OCI-M2 (cell line): ENCODE data around the gene HPF1.
"Not testable (repeated sequence)": the region's sequence is repeated elsewhere in the genome, so short reads cannot be mapped to it uniquely, and the experiment has no call there.

ENCODE experiments used
- DNase-seq: peaks from one replicate; lab custom pipeline; 2025; ENCODE audit not compliant: unreplicated experiment; lab: John Stamatoyannopoulos, UW

HPF1 gene

GRCh38 chr4:169741569-169741968 lies 16.2 kb downstream of the HPF1 start:
- no peak for DNase-seq

GRCh38 chr4:169738604-169739003 lies 19.1 kb downstream of the HPF1 start:
- DNase-seq, result not testable (repeated sequence)

- DNase-seq, result no peak
These were observed 27.2 kb downstream of the HPF1 start for GRCh38 chr4:169730564-169730963.

- no peak for DNase-seq
These were observed 30.1 kb downstream of the HPF1 start for GRCh38 chr4:169727616-169728015.

GRCh38 chr4:169724260-169724659 lies 33.5 kb downstream of the HPF1 start:
- no peak for DNase-seq

GRCh38 chr4:169723207-169723965 lies 34.4 kb downstream of the HPF1 start:
- DNase-seq, result no peak

- no peak for DNase-seq
These were observed 37.2 kb downstream of the HPF1 start for GRCh38 chr4:169720529-169720928.

- DNase-seq, result no peak
These were observed 41.1 kb downstream of the HPF1 start for GRCh38 chr4:169716677-169717076.

- DNase-seq, result no peak
These were observed 41.9 kb downstream of the HPF1 start for GRCh38 chr4:169715826-169716225.

GRCh38 chr4:169707958-169708643 lies 49.6 kb downstream of the HPF1 start:
- DNase-seq, result no peak

GRCh38 chr4:169698331-169698730 lies 59.4 kb downstream of the HPF1 start:
- no peak for DNase-seq

- DNase-seq, result no peak
These were observed 67.0 kb downstream of the HPF1 start for GRCh38 chr4:169690787-169691186.

- DNase-seq, result no peak
These were observed 68.1 kb downstream of the HPF1 start for GRCh38 chr4:169689681-169690080.

GRCh38 chr4:169682372-169683047 lies 75.2 kb downstream of the HPF1 start:
- no peak for DNase-seq
